Measurements from ENCODE around the gene TTC13. TPM values are rescaled to one million over a fixed set of nuclear protein-coding genes. Genes with fewer than 3 reads are reported as not detected.

Gene TTC13
- total and polyA plus RNA-seq, 2 of the 13 experiments (the other 11 are each of a cell fraction or from before 2014, with no cell fraction given), result 5.8 to 15.9 TPM

DNA sequence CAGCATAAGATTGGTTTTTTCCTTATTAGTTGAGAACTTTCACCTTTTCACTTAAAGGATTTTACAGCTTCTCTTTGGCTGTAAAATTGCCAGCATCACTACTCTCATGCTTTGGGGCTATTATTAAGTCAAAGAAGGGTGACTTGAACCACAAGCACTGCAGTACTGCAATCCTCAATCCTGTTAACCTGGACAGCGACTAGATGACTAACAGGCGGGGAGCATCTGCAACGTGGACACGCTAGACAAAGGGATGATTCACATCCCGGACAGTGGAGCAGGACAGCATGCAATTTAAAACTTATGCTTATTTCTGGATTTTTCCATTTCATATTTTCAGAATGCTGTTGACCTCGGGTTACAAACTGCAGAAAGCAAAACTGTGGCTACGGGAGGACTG is 8.3 kb upstream of the TTC13 start:
- ChIA-PET POLR2A (no interaction called here), CTCF (ENCODE audit: low intra/inter-chr PET ratio, low total read pairs) (no interaction called here)
- BruUV-seq (replicated peaks), result no TSS peak
- ATAC-seq (no peak), FAIRE-seq (no peak), DNase-seq (ENCODE audit: low spot score) (no peak)
- Histone ChIP-seq H3K4me1 (ENCODE audit: insufficient read depth, low read length) (no peaks in the 10 kb centered on the region), H3K9me3 (ENCODE audit: low read length) (no peaks in the 10 kb centered on the region), H4K20me1 (ENCODE audit: insufficient read depth, low read length) (no peaks in the 10 kb centered on the region), H3K27me3 (ENCODE audit: control insufficient read depth in 1 of 2, insufficient read depth in 2 of 2, low read length in 2 of 2) (no peaks in the 10 kb centered on the region), H2AFZ (ENCODE audit: low read length) (no peak overlapping the region), H3K9ac (ENCODE audit: insufficient read depth, low read depth, low read length) (no peak overlapping the region), H3K36me3 (replicated peaks in 1 of 2; ENCODE audit: control insufficient read depth in 1 of 2, insufficient read depth in 2 of 2, low read length in 2 of 2) (peaks cover 2 to 3% of the 10 kb centered on the region in 2 experiments; a peak in 3 of 5 replicates), H3K27ac (ENCODE audit: extremely low read length, insufficient read depth, low read length) (no peak overlapping the region), H3K4me2 (ENCODE audit: low read depth, low read length) (no peak overlapping the region), H3K79me2 (ENCODE audit: insufficient read depth, low read length) (no peaks in the 10 kb centered on the region), H3K4me3 (replicated peaks in 1 of 3; ENCODE audit: insufficient read depth in 1 of 3, low read depth in 2 of 3, low read length in 3 of 3) (no peak overlapping the region)
- 92% methylated on average over 7 of the region's 7 CpGs for whole genome bisulfite sequencing (ENCODE audit: low lambda C conversion rate)
- in situ Hi-C loops (cut with HindIII; ENCODE audit: extremely low pct_ligation_motif_present, low pct_unique_long_range_greater_than_20kb), result no loop called here
- intact Hi-C loops (cut with micrococcal nuclease; ENCODE audit: unreplicated experiment), result no loop called here
- TF ChIP-seq SIN3B (IDR thresholded peaks at IDR 0.05; ENCODE audit: low read length) (no peak), CCAR2 (optimal IDR thresholded peaks at IDR 0.05; ENCODE audit: low read depth, low read length) (no peak), ARNT (IDR thresholded peaks at IDR 0.05) (no peak), AGO1 (IDR thresholded peaks at IDR 0.05; ENCODE audit: low read depth, low read length, poor library complexity, severe bottlenecking) (no peak), POLR2G (IDR thresholded peaks at IDR 0.05; ENCODE audit: low read depth, low read length) (no peak)
- TF ChIP-seq, protein P1, sequence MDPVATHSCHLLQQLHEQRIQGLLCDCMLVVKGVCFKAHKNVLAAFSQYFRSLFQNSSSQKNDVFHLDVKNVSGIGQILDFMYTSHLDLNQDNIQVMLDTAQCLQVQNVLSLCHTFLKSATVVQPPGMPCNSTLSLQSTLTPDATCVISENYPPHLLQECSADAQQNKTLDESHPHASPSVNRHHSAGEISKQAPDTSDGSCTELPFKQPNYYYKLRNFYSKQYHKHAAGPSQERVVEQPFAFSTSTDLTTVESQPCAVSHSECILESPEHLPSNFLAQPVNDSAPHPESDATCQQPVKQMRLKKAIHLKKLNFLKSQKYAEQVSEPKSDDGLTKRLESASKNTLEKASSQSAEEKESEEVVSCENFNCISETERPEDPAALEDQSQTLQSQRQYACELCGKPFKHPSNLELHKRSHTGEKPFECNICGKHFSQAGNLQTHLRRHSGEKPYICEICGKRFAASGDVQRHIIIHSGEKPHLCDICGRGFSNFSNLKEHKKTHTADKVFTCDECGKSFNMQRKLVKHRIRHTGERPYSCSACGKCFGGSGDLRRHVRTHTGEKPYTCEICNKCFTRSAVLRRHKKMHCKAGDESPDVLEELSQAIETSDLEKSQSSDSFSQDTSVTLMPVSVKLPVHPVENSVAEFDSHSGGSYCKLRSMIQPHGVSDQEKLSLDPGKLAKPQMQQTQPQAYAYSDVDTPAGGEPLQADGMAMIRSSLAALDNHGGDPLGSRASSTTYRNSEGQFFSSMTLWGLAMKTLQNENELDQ (CRISPR knock-in tag; IDR thresholded peaks at IDR 0.05; ENCODE audit: borderline replicate concordance), result no peak
- TF ChIP-seq, protein P2, sequence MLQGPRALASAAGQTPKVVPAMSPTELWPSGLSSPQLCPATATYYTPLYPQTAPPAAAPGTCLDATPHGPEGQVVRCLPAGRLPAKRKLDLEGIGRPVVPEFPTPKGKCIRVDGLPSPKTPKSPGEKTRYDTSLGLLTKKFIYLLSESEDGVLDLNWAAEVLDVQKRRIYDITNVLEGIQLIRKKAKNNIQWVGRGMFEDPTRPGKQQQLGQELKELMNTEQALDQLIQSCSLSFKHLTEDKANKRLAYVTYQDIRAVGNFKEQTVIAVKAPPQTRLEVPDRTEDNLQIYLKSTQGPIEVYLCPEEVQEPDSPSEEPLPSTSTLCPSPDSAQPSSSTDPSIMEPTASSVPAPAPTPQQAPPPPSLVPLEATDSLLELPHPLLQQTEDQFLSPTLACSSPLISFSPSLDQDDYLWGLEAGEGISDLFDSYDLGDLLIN (CRISPR knock-in tag; IDR thresholded peaks at IDR 0.05; ENCODE audit: borderline replicate concordance), result no peak
